Right lobe of liver (tissue), 6 donors: ENCODE data around the gene ENDOV. TPM values are rescaled to one million over a fixed set of nuclear protein-coding genes. Genes with fewer than 3 reads are reported as not detected.

Experiments
- ATAC-seq, 4 donors: fragments of 200-7000 bp; cut with Tn5 transposase; one replicate each; pipeline ENCODE4 v1.9.1; 2020; ENCODE audit warnings: mild to moderate bottlenecking in 4 of 4, moderate library complexity in 4 of 4
- DNase-seq, 3 donors: peaks; one replicate each; pipeline ENCODE4 v3.0.0-alpha.2; 2020
- H3K27ac ChIP-seq, 3 donors: fragments of 200-600 bp; one replicate each; pipeline ENCODE4 v1.8.0; 2022
- H3K27me3 ChIP-seq, 2 donors: fragments of 200-600 bp; one replicate each; pipeline ENCODE4 v1.8.0; 2022
- H3K36me3 ChIP-seq, 4 donors: fragments of 200-600 bp; sonication (generic) in 1 of 4; one replicate each; pipeline versions ENCODE4 v1.5.1 to v1.8.0; 2017 to 2022; ENCODE audit warnings: control low read depth in 1 of 4
- H3K4me1 ChIP-seq, 4 donors: fragments of 200-600 bp; sonication (generic) in 1 of 4; one replicate each; pipeline versions ENCODE4 v1.5.1 to v1.8.0; 2017 to 2022; ENCODE audit warnings: control low read depth in 1 of 4
- H3K4me3 ChIP-seq, 3 donors: fragments of 200-600 bp; one replicate each; pipeline ENCODE4 v1.8.0; 2022
- H3K9me3 ChIP-seq, 4 donors: fragments of 200-600 bp; sonication (generic) in 1 of 4; one replicate each; pipeline versions ENCODE4 v1.5.1 to v1.8.0; 2017 to 2022; ENCODE audit warnings: control low read depth in 1 of 4
- CTCF ChIP-seq, 4 donors: fragments of 200-600 bp in 3 of 4; fragments of 450-650 bp in 1 of 4; IDR thresholded peaks; one replicate each; pipeline versions ENCODE4 v1.5.1 to v1.8.0; 2016 to 2022; ENCODE audit warnings: antibody characterized with exemption in 4 of 4, mild to moderate bottlenecking in 2 of 4
- POLR2A ChIP-seq: fragments of 450-650 bp; IDR thresholded peaks from one replicate; pipeline ENCODE4 v1.6.1; 2017; ENCODE audit warnings: antibody characterized with exemption, mild to moderate bottlenecking
- WGBS: methylation state at CpG from one replicate; pipeline ENCODE4 v1.1.6; 2018; ENCODE audit warnings: low coverage, low lambda C conversion rate; ENCODE audit not compliant: insufficient coverage; ENCODE audit errors: missing lambda C conversion rate; 5-methylcytosine and 5-hydroxymethylcytosine counted together
- intact Hi-C, 2 donors: fragments of 100-400 bp; cut with DNase I; formaldehyde crosslinking; loops; one replicate each; pipeline versions ENCODE4 v1.11.2 to v1.14.1; 2022
- total RNA-seq, 6 experiments: library from RNA; depleted of rRNA in 2 of 6; stranded (reverse); fragments of >200 nt in 2 of 6; fragmentation: NEBNext Ultra II Directional in 3 of 6; extraction: Animal tissue kit (Norgen Biotek cat#: 25700) in 3 of 6; gene quantifications; one replicate each; pipeline versions ENCODE4 v1.1.0 to v1.2.4, GENCODE V29; 2016 to 2023
- donor health status: DM: no; HTN: yes; CAD: no.
- donor health status: DM: no; HTN: no; CAD: no.
- donor health status: DM: no; HTN: no; CAD: no.
- donor health status: DM: no; HTN: yes; CAD: no.
- donor health status: DM: no; HTN: yes; CAD: no.

The ENDOV gene
- total RNA-seq, 6 experiments from 2014 or later, result 6.8 to 14.1 (median 11.3) TPM

DNA sequence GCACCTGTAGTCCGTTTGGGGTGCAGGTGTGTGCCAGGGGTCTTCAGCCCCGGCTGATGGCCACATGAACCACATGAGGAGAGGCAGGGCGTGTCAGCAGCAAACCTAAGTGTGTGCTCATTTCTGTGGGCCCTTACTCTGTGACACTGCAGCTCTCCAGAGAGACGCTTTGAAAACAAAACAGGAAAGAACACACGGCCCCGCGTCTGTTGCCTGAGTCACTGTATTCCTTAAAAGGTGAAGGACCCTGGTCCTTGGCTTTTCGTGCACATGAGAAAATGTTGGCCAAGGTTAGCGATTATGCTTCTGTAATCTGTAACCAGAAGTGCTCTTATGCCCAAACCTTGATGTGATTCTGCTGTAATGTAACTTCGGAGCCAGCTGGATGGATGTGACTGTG lies 22.6 kb downstream of the ENDOV start:
- intact Hi-C loops, result no loop called here
- Histone ChIP-seq H3K4me3 (no peak overlapping the region), H3K9me3 (no peaks in the 10 kb centered on the region), H3K27me3 (no peaks in the 10 kb centered on the region), H3K4me1 (no peaks in the 10 kb centered on the region), H3K27ac (no peak overlapping the region), H3K36me3 (no peaks in the 10 kb centered on the region)
- WGBS, result 59% methylated on average over 7 of the region's 10 CpGs
- DNase-seq, result no peak
- no peak for TF ChIP-seq CTCF (IDR thresholded peaks at IDR 0.05)
- no peak for TF ChIP-seq POLR2A
- ATAC-seq, result no peak

DNA sequence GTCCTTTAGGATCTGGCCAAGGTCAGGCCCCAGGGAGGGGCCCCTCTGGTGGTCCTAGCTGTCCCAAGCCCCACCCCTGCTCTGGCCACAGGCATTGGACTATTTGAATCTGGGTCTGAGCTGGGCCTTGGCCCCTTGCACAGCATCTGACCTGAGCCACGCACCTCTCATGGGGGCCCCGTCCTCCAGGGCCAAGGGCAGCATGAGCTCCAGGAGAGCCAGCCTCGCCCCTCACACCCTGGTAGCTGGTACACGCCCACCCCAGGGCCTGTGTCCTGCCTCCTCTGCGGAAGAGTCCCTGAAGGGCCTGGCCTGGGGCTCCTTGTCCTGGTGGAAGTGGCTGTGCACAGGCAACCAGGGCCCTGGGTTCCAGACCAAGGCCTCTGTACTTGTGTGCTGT lies 23.8 kb downstream of the ENDOV start:
- TF ChIP-seq CTCF (IDR thresholded peaks at IDR 0.05), result no peak
- TF ChIP-seq POLR2A, result no peak
- intact Hi-C loops, result no loop called here
- peak in 1 of 3 donors; percentile 20 for DNase-seq
- no peak overlapping the region for H3K27ac ChIP-seq
- H3K27me3 ChIP-seq, result no peaks in the 10 kb centered on the region
- H3K4me1 ChIP-seq, result no peaks in the 10 kb centered on the region
- no peaks in the 10 kb centered on the region for H3K9me3 ChIP-seq
- no CpG with 5 or more reads among the region's 5 CpGs for WGBS
- H3K4me3 ChIP-seq, result no peak overlapping the region
- H3K36me3 ChIP-seq, result no peaks in the 10 kb centered on the region
- ATAC-seq, result peak in 1 of 4 donors; percentile 5

DNA sequence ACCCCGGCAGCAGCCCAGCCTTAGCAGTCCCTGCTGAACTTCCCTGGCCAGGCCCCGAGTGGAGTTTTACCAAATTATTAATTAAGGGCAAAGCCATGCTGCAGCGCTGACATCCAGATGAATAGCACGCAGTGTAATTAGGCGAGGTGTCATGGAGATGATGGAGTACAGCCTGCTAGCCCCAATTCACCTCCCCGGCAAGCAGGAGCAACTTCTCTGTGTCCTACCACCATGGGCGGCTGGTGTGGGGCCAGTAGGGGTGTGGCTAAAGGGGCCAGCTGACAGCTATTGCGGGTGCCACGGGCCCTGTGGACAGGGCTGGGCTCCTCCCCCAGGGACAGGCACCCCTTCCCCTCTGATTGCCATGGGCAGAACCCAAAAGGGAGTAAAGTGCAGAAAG lies 24.5 kb downstream of the ENDOV start:
- no peak for TF ChIP-seq POLR2A
- TF ChIP-seq CTCF (IDR thresholded peaks at IDR 0.05), result no peak
- WGBS, result no CpG with 5 or more reads among the region's 9 CpGs
- Histone ChIP-seq H3K27ac (no peak overlapping the region), H3K27me3 (no peaks in the 10 kb centered on the region), H3K4me1 (no peaks in the 10 kb centered on the region), H3K4me3 (no peak overlapping the region), H3K36me3 (no peaks in the 10 kb centered on the region), H3K9me3 (no peaks in the 10 kb centered on the region)
- intact Hi-C loops, result no loop called here
- DNase-seq (no peak), ATAC-seq (no peak)

DNA sequence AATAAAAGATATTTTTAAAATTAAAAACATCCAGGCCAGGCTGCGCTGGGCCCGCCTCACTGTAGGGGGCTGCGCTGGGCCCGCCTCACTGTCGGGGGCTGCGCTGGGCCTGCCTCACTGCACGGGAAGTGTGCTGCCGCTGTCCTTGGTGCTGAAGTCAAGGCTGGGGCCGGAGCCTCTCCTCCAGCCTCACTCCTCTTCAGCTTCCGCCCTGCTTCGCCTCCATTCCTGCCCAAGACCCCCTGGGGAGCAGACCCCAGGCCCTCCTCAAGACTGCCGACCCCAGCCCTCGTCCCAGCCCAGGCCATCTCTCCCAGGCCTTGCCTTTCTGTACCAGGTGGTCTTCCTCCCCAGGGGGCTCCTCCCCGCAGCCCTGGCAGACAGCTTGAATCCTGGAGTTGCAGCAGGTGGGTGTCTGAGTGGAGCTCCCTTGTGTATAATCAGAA lies 26.2 kb downstream of the ENDOV start:
- intact Hi-C loops, result no loop called here
- H3K27ac ChIP-seq, result no peak overlapping the region
- no peaks in the 10 kb centered on the region for H3K27me3 ChIP-seq
- TF ChIP-seq POLR2A (no peak), CTCF (IDR thresholded peaks at IDR 0.05) (no peak)
- ATAC-seq, result no peak
- H3K36me3 ChIP-seq, result no peaks in the 10 kb centered on the region
- 63% methylated on average over 10 of the region's 14 CpGs for WGBS
- no peak overlapping the region for H3K4me3 ChIP-seq
- H3K9me3 ChIP-seq, result no peaks in the 10 kb centered on the region
- H3K4me1 ChIP-seq, result no peaks in the 10 kb centered on the region
- no peak for DNase-seq
